Measurements from ENCODE around the gene OR52N4. TPM values are rescaled to one million over a fixed set of nuclear protein-coding genes. Genes with fewer than 3 reads are reported as not detected.

OR52N4 gene
- total RNA-seq, 1 experiment from 2014 or later: not detected

DNA sequence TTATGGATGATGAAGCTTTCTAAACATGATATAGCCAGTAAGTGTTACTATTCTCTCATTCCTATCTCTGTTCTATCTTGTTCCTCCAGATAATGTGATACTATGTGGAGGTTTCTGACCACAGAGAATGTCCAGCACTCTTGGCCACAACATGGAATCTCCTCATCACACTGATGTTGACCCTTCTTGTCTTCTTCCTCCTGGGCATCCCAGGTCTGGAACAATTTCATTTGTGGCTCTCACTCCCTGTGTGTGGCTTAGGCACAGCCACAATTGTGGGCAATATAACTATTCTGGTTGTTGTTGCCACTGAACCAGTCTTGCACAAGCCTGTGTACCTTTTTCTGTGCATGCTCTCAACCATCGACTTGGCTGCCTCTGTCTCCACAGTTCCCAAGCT lies 27.7 kb upstream of the OR52N4 start:
- H3K27me3 ChIP-seq (ENCODE audit: insufficient read depth, low read length): peaks cover 85% of the 10 kb centered on the region
- no TSS peak for BruUV-seq (replicated peaks)
- no peaks in the 10 kb centered on the region for H3K36me3 ChIP-seq (ENCODE audit: control insufficient read depth in 1 of 2, insufficient read depth in 2 of 2, low read length in 2 of 2)
- RAD21 ChIA-PET (ENCODE audit: low non-redundant PET in 1 of 2, low total read pairs in 2 of 2, uncharacterized antibody in 2 of 2, unreplicated experiment in 2 of 2): no interaction called here
- no peak overlapping the region for H3K27ac ChIP-seq (ENCODE audit: low read depth, low read length)
- no peaks in the 10 kb centered on the region for H3K4me1 ChIP-seq (ENCODE audit: control insufficient read depth in 1 of 2, insufficient read depth in 2 of 2, low read length in 2 of 2)
- intact Hi-C loops (cut with micrococcal nuclease): no loop called here
- no peak overlapping the region for H3K4me2 ChIP-seq (ENCODE audit: low read length)
- DNase-seq (ENCODE audit: low read depth, low spot score) (no peak), ATAC-seq (no peak)
- H3K9me3 ChIP-seq (ENCODE audit: control insufficient read depth in 1 of 2, insufficient read depth in 1 of 2, low read depth in 1 of 2, low read length in 2 of 2): no peaks in the 10 kb centered on the region
- H4K20me1 ChIP-seq (ENCODE audit: insufficient read depth): no peaks in the 10 kb centered on the region
- H3K9me2 ChIP-seq (ENCODE audit: insufficient read depth): no peaks in the 10 kb centered on the region
- H3K79me2 ChIP-seq (ENCODE audit: insufficient read depth, low read length): no peaks in the 10 kb centered on the region
- TF ChIP-seq, protein P1, sequence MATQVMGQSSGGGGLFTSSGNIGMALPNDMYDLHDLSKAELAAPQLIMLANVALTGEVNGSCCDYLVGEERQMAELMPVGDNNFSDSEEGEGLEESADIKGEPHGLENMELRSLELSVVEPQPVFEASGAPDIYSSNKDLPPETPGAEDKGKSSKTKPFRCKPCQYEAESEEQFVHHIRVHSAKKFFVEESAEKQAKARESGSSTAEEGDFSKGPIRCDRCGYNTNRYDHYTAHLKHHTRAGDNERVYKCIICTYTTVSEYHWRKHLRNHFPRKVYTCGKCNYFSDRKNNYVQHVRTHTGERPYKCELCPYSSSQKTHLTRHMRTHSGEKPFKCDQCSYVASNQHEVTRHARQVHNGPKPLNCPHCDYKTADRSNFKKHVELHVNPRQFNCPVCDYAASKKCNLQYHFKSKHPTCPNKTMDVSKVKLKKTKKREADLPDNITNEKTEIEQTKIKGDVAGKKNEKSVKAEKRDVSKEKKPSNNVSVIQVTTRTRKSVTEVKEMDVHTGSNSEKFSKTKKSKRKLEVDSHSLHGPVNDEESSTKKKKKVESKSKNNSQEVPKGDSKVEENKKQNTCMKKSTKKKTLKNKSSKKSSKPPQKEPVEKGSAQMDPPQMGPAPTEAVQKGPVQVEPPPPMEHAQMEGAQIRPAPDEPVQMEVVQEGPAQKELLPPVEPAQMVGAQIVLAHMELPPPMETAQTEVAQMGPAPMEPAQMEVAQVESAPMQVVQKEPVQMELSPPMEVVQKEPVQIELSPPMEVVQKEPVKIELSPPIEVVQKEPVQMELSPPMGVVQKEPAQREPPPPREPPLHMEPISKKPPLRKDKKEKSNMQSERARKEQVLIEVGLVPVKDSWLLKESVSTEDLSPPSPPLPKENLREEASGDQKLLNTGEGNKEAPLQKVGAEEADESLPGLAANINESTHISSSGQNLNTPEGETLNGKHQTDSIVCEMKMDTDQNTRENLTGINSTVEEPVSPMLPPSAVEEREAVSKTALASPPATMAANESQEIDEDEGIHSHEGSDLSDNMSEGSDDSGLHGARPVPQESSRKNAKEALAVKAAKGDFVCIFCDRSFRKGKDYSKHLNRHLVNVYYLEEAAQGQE (IDR thresholded peaks at IDR 0.05; ENCODE audit: low read depth): no peak
- TF ChIP-seq JUND (IDR thresholded peaks at IDR 0.05): no peak
- TF ChIP-seq, protein P2, sequence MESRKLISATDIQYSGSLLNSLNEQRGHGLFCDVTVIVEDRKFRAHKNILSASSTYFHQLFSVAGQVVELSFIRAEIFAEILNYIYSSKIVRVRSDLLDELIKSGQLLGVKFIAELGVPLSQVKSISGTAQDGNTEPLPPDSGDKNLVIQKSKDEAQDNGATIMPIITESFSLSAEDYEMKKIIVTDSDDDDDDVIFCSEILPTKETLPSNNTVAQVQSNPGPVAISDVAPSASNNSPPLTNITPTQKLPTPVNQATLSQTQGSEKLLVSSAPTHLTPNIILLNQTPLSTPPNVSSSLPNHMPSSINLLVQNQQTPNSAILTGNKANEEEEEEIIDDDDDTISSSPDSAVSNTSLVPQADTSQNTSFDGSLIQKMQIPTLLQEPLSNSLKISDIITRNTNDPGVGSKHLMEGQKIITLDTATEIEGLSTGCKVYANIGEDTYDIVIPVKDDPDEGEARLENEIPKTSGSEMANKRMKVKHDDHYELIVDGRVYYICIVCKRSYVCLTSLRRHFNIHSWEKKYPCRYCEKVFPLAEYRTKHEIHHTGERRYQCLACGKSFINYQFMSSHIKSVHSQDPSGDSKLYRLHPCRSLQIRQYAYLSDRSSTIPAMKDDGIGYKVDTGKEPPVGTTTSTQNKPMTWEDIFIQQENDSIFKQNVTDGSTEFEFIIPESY (IDR thresholded peaks at IDR 0.05; ENCODE audit: extremely low read depth, insufficient replicate concordance, low read length): no peak
- no peak overlapping the region for H3K9ac ChIP-seq (ENCODE audit: low read length)
- CTCF ChIA-PET: no interaction called here
- H2AFZ ChIP-seq (ENCODE audit: low read depth, low read length, poor library complexity, severe bottlenecking): no peak overlapping the region
- POLR2A ChIA-PET: no interaction called here
- no peak overlapping the region for H3K4me3 ChIP-seq (replicated peaks in 1 of 2; ENCODE audit: low read depth in 1 of 2, low read length in 2 of 2)

DNA sequence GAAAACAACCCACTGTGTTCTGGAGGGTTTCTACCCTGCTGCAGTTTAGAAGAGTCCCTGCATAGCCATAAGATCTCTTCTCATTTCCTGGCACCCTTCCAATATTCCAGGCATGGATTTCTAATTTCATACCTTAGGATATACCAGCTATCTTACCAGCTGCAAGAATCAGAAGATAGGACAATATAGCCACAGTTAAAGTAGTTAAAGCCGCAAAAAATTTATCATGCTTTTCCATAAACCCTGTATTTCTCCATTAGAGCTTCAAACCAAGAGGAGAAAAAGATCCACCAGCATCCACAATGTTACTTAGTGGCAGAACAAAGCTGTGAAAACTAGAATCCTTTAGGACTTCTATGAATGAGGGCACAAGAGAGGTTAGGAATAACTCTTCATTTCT lies 26.4 kb upstream of the OR52N4 start:
- Histone ChIP-seq H3K4me1 (ENCODE audit: control insufficient read depth in 1 of 2, insufficient read depth in 2 of 2, low read length in 2 of 2) (no peaks in the 10 kb centered on the region), H3K9ac (ENCODE audit: low read length) (no peak overlapping the region), H3K9me2 (ENCODE audit: insufficient read depth) (no peaks in the 10 kb centered on the region), H3K4me3 (replicated peaks in 1 of 2; ENCODE audit: low read depth in 1 of 2, low read length in 2 of 2) (no peak overlapping the region), H3K79me2 (ENCODE audit: insufficient read depth, low read length) (no peaks in the 10 kb centered on the region), H3K4me2 (ENCODE audit: low read length) (no peak overlapping the region), H4K20me1 (ENCODE audit: insufficient read depth) (no peaks in the 10 kb centered on the region), H2AFZ (ENCODE audit: low read depth, low read length, poor library complexity, severe bottlenecking) (no peak overlapping the region), H3K27me3 (ENCODE audit: insufficient read depth, low read length) (peaks cover 89% of the 10 kb centered on the region), H3K27ac (ENCODE audit: low read depth, low read length) (no peak overlapping the region), H3K36me3 (ENCODE audit: control insufficient read depth in 1 of 2, insufficient read depth in 2 of 2, low read length in 2 of 2) (no peaks in the 10 kb centered on the region), H3K9me3 (ENCODE audit: control insufficient read depth in 1 of 2, insufficient read depth in 1 of 2, low read depth in 1 of 2, low read length in 2 of 2) (no peaks in the 10 kb centered on the region)
- ATAC-seq (no peak), DNase-seq (ENCODE audit: low read depth, low spot score) (no peak)
- POLR2A ChIA-PET: no interaction called here
- no TSS peak for BruUV-seq (replicated peaks)
- intact Hi-C loops (cut with micrococcal nuclease): no loop called here
- RAD21 ChIA-PET (ENCODE audit: low non-redundant PET in 1 of 2, low total read pairs in 2 of 2, uncharacterized antibody in 2 of 2, unreplicated experiment in 2 of 2): no interaction called here
- TF ChIP-seq EZH2phosphoT487 (IDR thresholded peaks at IDR 0.05; ENCODE audit: borderline replicate concordance) (peak; percentile 91; the same call in 1 of the 2 replicates), ZFX (IDR thresholded peaks at IDR 0.05) (no peak), JUND (IDR thresholded peaks at IDR 0.05) (no peak), POLR2AphosphoS5 (IDR thresholded peaks at IDR 0.05; ENCODE audit: low read depth, low read length) (no peak)
- CTCF ChIA-PET: no interaction called here
